ENCODE measurements around the gene VAV2.

Gene VAV2

DNA sequence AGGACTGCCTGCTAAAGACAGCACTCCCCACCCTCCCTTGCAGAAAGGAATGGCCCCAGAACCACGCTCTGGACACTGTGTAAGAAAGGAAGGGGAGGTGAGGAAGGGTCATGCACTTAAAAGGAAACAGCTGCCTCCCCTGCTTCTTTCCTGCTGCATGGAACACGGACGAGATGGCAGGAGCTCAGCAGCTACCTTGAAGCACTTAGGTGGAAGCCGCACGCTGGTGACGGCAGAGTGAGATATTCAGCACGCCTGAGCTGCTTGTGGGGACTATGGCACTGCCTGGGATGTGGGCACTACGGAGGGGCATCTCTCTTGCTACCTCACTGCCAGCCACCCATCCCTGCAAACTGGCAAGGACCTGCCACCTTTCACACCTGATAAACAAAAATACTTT, 101.5 kb downstream of the VAV2 start:
- DNase-seq (ENCODE audit: low read depth in 2 of 2): no peak

DNA sequence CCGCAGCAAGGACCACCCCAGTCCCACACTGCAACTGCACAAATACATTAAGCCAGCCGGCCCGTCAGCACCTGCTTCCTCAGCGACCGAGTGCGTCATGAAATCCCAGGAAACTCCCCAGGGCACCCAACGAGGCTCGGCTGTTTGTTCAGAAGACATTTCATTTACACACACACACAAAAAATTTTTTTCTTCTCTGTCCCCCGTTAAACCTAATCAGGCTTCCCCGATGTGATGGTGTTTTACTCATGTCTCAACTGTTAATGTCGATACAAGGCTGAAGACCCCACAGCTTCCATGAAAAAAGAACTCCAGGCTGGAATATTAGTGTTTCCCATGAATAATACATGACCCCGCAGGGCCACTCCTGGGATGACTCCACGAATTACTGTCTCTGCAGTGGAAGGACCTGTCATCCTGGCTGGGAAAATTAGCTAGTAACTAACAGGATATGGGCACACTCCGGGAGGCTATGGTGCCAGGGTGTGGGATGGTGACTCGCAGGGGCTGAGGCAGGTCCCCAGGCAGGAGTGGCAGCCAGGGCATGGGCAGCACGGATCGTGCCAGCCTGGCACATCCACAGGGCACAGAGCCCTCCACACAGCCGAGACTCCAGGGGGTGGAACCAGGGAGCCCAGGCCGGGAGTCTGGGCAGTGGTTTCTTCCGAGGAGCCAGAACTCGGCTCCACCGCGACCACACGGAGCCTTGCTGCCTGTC, 102.4 kb downstream of the VAV2 start:
- DNase-seq (ENCODE audit: low read depth in 2 of 2): no peak

DNA sequence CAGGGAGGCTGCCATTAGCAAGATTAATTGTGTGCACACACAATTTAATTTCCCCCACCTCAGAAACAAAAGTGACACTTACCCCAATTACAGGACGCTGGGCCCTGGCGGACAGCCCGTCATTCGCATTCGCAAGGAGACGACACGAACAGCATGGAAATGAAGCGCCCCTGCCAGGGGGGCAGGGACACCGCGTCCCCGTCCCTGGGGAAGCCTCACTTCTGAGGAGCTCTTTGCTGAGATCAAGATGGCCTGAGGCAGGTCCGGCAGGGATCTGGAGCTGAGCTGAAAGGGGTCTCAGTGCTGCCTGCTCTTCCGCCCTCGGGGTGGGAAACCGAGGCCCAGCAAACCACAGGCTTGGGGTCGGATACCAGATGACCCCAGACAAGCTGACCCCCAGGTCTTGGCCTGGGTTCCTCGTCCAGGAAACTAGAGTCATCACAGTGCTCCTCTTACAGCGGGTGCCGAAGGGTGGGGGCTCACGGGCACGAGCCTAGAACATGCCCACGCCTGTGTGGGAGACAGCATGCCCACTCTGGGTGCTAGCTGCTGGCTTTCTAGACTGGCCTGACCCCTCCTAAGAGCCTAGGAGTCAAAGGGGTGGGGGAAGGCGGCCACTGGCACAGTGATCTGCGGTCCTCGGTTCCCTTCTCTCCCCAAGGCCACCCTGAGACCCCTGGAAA, 103.2 kb downstream of the VAV2 start:
- DNase-seq (ENCODE audit: low read depth in 2 of 2): no peak

DNA sequence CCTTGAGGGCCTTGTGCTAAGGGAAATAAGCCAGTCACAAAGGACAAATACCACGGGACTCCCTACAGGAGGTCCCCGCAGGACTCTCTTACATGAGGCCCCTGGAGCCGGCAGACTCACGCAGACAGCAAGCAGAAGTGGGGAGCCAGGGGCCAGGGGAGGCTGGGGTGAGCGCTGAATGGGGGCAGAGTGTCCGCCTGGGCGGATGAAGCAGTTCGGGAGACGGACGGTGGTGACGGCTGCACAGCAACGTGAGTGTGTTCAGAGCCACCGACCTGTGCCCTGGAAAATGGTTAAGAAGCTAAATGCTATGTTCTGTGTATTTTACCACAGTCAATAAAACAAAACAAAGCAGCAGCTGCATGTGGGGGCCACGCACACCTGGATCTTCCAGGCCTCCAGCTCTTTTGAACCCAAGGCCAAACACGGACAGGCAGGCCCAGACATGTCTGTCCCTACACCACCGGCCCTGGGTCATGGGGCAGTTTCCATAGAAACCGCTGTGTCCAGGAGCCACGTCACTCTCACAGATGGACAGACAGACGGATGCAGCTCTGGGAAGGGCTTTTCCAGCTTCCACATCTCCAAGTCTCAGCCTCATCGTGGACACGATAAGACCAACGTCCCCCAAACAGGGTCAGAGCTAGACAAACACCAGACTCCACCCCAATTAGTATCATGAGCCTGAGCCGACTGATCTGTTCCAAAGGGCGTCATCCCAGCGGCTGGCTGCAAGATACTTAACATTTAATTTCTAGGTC, 103.9 kb downstream of the VAV2 start:
- DNase-seq (ENCODE audit: low read depth in 2 of 2): no peak

DNA sequence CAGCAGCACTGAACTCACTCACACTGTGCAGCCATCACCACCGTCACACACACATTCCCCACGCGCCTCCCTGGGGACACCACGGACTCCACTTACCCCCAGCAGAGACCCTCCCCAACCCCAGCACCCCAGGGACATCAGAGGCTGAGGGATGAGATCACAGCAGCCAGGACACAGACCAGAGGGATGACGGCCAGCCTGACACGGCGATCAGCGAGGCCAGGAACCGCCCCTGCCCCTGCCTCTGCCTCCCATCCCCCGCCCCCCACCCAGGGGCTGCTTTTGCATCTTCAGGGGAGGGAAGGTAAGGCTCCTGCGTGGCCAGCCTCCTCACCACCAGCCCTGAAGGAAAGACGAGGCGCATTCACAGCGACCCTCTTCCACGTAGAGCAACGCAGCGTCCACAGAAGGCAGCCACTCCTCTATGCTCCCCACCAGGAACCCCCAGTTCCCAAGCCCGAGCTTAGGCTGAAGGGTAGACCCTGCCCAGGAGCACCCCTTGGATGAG, 104.5 kb downstream of the VAV2 start:
- no peak for DNase-seq (ENCODE audit: low read depth in 2 of 2)

DNA sequence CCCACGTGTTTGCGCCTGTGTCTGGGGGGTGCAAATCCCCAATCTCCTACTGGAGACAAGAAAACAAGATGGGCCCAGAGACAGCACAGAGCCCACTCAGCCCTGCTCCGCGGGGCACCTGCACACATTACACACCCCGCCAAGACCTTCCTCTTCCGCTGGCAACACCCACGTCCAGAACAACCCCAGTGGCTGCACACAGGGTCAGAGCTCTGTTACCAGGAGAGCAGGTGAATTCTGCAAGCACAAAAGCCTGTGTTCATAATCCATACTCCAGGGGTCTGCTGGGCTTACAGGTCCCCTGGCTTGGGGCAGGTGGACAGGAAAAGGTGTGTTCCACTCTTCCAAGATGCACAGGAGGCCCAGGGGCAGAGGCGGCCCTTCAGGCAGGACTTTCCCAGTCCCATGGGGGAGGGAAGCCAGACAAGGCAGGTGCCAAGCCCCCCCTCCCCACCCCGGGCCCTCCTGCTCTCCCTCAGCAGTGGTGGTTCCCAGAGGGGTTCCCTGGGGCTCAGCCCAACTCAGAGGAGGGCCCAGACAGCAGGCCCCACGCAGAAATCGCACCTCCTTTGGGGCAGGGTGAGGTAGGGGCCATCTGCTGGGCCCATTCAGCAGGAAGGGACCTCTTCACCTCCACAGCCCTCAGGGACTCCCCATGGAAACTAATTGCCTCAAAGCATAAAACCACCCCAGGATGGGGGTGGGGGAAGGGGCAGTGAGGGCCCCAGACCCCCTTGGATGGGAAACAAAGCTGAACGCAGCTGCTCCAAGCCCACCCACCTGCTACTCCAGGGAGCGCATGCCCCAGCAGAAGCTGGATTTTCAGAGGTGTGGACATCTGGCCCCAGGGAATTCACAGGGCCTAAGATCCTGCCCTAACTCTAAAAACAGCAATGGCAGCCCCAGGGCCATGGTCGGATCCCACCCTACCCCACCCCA, 105.3 kb downstream of the VAV2 start:
- no peak for DNase-seq (ENCODE audit: low read depth in 2 of 2)

DNA sequence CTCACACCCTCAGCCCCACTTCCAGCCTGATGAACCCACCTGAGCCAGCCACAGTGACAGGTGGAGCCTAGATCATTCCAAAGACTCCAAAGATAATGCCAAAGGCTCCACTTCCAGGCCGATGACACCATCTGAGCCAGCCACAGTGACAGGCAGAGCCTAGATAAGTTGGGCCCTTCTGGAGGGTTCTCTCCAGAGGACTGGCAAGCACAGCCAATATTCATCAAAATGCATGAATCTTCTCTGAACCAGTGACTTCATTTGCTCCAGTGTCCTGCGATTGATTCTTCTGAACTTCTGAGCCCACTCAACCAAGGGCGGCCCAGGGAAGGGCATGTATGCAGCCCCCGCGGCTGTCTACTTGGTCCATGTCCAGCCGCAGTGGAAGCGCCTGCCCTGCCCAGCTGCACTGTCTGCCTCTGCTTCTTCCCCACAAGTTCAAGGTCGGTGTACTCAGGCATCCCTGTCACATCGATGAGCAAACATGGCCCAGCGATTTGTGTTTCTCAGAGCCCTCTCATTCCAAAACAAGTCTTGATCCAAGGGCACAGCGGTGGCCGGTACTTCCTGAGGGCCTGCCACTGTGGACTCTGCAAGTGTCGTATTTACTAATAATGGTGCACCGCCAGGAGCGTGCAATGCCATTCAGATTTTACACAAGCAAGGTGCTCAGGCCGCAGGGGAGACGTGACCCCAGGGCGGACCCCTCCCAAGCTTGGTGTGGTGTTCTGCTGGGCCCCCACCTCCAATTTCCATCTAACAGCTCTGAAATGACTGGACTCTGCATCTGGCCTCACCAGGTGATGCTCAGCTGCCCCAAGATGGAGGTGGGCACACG, 107.0 kb downstream of the VAV2 start:
- DNase-seq (ENCODE audit: low read depth in 2 of 2): no peak

DNA sequence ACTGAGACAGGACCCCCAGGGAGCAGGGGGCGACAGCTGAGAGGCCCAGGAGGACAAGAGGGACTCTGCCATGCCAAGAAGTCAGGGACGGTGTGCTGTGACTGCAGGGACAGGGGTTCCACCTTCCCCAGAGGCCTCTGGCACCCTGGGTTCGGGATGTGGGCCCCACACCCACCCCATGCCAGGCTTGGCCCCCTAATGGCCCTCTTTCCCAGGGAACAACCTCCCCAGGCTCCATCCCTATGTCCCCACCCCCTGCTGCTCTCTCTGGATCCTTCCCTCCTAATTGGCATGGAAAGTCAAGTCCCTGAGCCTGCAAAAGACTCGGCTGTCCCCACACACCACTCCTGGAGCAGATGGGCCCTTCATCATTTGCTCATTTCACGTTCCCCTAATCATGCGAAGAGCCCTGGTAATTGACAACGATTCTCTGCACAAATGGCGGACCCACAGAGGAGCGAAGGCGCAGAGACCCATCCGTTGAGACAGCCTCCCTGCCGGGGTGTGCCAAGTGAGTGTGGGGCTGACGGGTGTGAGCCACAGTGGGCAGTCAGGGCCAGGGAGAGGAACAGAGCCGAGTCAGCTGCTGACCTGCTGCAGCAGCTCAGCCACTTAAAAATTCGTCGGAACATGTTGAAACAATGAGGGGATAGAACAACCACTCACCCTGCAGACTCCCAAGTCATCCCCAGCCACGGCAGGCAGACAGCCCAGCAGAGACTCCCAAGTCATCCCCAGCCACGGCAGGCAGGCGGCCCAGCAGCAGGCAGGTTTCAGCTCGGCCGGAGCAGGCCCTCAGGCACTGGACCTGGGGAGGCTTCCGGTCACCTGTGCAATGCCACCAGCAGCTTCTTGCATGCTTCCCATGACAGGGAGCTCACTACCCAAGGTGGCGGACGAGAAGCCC, 109.0 kb downstream of the VAV2 start:
- DNase-seq (ENCODE audit: low read depth in 2 of 2): no peak

DNA sequence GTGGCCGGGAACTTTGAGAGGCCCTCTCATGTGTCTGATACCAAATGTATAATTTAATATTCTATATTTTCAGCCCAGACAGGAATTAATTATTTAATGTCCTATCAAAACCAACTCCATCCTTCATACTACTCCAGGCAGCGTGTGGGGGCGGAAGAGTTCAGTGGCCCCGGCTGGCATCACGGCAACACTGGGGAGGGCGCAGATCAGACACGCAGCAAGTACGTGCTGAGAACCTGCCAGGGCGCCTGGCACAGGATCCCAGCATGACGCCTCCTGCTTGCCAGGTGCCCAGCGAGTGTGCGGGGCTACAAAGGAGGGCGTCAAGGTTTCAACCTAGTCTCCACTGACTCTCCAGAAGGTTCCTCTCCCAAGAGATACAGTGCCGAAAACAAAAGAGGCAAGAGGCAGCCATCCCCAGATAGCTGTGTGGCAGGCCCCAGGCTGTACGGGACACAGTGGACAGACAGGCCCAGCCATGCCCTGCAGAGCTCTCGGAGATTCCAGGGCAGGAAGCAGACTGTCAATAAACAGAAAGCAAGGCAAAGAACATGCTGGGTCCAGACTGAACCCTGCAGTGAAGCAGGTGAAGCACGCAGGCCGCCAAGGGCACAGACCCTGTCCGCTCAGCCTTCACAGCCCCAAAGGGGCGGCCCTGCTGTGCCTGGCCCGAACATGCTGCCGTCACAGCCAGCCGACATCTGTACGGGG, 110.3 kb downstream of the VAV2 start:
- no peak for DNase-seq (ENCODE audit: low read depth in 2 of 2)

DNA sequence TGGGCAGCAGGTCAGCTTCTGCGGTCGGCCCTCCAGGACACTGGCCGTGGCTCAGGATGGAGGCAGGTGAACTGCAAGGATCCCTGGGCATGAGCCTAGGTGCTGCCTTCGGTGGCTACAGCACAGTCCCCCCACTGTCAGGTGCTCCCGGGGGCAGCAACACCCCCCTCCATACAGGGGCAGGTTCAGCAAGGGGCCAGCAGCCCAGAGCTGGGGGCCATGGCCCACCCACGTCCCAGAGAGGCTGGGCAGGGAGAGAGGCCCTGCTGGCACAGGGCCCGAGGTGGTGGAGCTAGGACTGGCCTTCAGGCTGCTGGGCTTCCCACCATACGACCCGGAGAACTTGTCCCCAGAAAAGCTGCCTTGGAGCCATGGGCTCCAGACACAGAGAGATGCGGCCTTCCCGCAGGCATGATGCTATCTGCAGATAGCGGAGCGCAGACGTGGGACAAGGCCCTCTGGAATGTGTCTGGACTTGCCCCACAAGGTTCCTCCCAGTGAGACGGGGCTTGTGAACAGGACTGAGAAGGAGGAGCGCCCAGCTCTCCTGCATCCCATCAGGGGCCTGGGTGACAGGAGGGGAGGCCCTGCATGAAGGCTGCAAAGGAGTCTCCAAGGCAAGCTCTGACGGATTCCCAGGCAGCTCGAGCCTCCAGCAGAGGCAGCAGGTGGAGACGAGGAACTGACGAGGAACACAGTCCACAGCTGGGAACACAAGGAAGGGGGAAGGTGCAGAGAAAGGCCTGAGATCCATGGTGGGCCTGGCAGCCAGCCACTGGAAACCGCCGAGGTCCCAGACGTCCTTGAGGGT, 111.1 kb downstream of the VAV2 start:
- no peak for DNase-seq (ENCODE audit: low read depth in 2 of 2)

DNA sequence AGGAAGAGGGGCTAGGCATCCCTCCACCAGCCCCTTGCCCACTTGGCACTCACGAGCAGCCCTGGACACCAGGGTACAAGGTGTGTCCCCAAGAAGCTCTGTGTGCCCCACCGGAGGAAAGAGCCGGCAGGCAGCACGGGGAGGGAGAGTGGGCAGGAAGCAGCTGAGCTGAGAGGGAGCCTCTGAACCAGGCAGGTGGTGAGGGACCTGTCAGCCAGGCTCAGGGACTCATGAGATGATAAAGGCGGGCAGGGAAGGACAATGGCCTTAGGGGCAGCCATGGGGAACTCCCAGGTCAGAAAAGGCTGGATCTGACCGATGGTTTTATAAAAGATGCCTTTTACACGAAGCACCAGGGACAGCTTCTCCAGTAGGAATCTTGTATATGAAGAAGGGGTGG, 112.0 kb downstream of the VAV2 start:
- DNase-seq (ENCODE audit: low read depth in 2 of 2): no peak

DNA sequence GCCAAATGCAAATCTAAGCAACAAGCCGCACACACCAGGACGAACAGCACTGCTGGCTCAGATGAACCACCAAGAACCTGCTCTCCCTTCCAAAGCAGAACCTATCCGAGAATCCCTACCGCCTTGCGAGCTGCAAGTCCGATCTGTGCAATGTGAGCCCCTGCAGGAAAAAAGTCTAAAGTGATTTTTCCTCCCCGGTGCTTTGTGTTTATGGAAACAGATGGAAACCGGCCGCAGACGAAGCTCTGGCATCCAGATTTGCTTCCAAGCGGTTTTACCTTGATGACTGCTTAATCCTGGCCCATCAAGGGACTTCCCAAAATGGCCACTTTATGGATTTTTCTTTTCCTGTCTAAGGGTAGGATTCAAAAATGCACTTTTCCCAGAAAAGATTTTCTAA, 112.5 kb downstream of the VAV2 start:
- DNase-seq (ENCODE audit: low read depth in 2 of 2): no peak

DNA sequence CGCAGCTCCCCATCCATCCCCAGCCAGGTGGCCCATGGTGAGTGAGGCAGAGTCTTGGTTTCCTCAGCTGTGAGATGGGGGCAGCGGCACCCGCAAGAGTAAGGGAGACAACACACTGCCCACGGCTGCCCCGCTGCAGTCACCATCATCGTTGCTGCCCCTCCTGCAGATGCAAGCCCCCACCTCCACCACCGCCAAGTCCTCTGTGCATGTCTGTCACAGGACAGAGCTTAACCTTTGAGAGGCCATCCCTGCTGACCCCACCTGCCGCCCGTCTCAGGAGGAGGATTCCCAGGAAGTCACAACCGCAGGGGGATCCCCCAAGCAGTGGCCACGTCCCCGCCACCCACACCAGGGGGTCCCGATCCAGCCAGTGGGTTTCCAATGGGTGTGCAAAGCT, 113.7 kb downstream of the VAV2 start:
- no peak for DNase-seq (ENCODE audit: low read depth in 2 of 2)

DNA sequence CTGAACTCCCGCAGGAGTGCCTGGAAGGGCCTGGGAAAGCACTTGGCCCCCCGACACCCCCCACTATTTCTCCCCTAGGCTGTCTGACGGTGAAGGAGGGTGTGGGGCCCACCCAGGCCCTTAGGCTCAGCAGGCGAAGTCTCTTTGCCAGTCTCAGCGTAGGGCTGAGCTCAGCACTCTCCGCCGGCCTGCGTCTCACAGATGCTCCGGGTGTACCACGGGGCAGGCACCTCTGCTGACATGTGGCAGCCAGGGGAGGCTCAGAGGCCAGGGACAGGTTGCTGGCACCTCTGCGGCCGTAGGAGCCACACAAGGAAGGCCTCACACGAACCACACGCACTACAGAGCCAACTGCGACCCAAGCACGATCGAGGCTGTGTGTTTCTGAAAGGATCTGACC, 114.2 kb downstream of the VAV2 start:
- no peak for DNase-seq (ENCODE audit: low read depth in 2 of 2)

DNA sequence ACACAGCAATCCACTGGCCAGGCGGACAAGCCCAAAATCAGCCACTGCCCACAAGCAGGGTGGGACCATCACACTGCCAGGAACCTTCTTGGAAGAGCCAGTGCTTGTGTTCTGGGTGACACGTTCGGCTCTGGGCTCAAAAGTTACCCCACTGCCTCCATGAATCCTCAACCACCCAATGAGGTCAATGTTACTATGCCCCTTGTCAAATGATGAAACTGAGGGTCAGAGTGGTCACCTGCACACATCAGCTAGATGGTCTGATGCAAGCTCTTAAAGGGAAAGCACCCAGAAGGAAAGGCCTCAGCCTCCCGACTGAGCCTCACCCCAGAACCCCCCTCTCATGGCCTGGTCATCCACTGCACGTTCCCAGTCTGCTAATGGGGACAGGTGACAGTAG, 114.8 kb downstream of the VAV2 start:
- DNase-seq (ENCODE audit: low read depth in 2 of 2): no peak

DNA sequence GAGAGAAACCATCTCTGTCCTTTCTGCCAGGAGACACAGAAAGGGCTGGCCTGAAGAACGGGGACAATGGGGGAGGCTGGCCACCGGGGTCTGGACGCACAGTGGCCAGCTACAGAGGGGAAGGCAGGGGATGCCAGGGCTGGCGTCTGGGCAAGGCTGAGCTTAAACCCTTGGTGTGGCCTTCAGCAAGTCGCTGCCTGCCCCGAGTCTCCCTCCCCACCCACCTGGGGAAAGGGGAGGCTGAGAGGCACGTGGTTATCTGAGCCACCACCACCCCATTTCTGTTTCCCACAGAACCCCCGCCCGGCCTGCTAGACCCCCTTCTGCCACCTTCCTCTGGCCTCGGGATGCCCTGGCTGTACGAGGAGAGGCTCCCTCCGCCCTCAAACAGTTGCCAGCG, 115.3 kb downstream of the VAV2 start:
- DNase-seq (ENCODE audit: low read depth in 2 of 2): no peak

DNA sequence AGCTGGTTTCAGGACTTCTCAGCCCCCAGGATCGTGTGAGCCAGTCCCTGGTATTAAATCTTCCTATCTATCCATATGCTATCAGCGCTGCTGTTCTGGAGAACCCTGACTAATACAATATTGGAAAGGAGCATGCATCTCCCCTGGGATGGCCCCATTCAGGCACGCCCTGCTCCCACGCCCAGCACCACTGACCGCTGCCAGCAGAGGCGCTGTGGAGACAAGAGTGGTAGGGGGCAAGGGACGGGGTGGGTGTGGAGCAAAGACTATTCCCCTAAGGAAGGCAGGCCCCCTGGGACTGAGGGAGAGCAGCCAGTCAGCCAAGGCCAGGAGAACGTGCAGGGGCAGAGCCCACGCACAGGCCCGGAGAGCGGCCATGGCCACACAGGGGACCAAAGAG, 116.0 kb downstream of the VAV2 start:
- DNase-seq (ENCODE audit: low read depth in 2 of 2): no peak

DNA sequence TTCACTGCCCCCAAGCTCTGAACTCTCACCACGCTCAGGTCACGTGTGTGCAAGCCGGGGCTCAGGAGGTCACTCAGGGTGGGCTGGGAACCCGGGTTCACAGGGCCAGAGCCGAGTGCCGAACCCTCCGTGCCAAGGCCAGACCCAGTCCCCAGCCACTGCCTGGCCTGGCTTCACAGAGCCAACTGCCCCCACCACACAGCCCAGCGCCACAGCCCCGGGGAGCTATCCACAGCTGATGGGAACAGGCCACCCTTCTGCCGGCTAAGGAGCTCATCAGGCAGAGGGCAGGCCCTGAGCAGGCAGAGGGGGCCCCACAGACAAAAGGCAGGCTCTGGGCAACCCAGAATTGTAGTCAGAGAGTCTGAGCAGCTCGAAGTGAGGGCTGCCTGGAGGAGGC, 117.0 kb downstream of the VAV2 start:
- DNase-seq (ENCODE audit: low read depth in 2 of 2): no peak
